HG02610 (cell line): ENCODE data around the gene DEPDC4.
A peak's percentile ranks its signal among the peaks of the same experiment; 100 is the strongest.
"Not testable (repeated sequence)": the region's sequence is repeated elsewhere in the genome, so short reads cannot be mapped to it uniquely, and the experiment has no call there.

ENCODE experiments used
- ATAC-seq: cut with Tn5 transposase; IDR thresholded peaks from one replicate; pipeline ENCODE4 v1.9.1; 2021; ENCODE audit warnings: mild to moderate bottlenecking, moderate library complexity; ENCODE audit not compliant: unreplicated experiment

Gene DEPDC4

GRCh38 chr12:100265732-100266584 lies 921 bp downstream of the DEPDC4 start:
- ATAC-seq, result peak; percentile 0

DNA sequence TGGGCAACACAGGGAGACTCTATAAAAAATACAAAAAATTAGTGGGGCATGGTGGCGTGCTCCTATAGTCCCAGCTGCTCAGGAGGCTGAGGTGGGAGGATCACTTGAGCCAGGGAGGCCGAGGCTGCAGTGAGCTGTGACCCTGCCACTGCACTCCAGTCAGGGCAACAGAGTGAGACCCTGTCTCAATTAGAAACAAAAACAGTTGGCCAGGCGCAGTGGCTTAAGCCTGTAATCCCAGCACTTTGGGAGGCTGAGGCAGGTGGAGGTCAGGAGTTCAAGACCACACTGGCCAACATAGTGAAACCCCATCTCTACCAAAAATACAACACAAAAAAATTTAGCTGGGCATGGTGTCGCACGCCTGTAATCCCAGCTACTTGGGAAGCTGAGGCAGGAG lies 1.8 kb downstream of the DEPDC4 start:
- not testable (repeated sequence) for ATAC-seq

GRCh38 chr12:100263131-100263530 lies 3.7 kb downstream of the DEPDC4 start:
- no peak for ATAC-seq

- no peak for ATAC-seq
Measured at GRCh38 chr12:100258127-100258526, 8.8 kb downstream of the DEPDC4 start.

- ATAC-seq, result no peak
Measured at GRCh38 chr12:100254876-100255275, 12.0 kb downstream of the DEPDC4 start.

GRCh38 chr12:100253437-100253836 lies 13.4 kb downstream of the DEPDC4 start:
- no peak for ATAC-seq

DNA sequence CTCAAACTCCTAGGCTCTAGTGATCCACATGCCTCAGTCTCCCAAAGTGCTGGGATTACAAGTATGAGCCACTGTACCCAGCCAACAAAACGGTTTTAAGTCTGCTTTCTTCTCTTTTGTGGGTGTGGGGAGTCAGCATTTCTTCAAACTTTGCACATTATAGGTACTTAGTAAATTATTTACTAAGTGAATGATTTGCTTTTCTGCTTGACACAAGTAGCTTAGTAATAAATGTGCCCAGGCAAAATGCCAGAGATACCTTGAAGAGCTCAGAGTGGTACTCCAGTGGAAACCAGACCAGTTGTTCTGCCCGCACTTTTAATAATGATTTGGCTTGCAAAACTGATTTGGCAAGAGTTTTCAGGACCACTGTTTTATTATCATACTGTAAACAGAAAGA lies 15.0 kb downstream of the DEPDC4 start:
- no peak for ATAC-seq

GRCh38 chr12:100249941-100250340 lies 16.9 kb downstream of the DEPDC4 start:
- ATAC-seq, result no peak

GRCh38 chr12:100248886-100249285 lies 18.0 kb downstream of the DEPDC4 start:
- no peak for ATAC-seq

DNA sequence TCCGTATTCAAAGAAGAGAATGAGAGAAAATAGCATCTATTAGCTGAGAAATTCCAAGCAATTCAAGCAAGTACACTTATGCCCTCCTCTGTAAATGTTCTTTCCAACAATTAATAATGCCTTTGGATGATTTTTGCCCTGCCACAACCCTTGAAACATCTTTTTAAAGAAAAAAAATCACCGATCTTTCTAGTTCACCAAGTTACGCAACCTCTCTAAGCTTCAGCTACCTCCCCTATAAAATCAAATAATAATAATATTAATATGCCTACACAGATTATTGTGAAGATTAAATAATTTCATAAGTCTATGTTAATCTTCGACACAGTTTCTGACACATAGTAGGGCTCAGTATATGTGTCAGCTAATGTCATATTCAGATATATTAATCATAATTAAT lies 19.1 kb downstream of the DEPDC4 start:
- ATAC-seq, result no peak

DNA sequence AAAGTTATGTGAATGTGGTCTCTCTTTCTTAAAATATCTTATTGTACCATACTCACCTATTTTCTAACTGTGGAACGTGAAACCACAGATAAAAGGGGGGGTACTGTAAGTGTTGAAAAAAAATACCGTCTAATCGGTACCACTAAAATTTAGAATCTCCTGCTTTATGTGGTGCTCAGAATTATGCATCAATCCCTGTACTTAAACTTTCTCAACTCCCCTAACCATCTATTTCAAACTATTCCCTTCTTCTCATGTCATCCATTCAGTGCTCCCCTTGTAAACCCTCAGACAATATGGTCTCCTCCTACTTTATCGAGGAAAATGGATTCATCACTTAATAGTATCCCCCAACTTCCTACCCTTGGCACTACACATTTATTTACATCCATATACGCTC lies 23.7 kb downstream of the DEPDC4 start:
- ATAC-seq, result no peak

DNA sequence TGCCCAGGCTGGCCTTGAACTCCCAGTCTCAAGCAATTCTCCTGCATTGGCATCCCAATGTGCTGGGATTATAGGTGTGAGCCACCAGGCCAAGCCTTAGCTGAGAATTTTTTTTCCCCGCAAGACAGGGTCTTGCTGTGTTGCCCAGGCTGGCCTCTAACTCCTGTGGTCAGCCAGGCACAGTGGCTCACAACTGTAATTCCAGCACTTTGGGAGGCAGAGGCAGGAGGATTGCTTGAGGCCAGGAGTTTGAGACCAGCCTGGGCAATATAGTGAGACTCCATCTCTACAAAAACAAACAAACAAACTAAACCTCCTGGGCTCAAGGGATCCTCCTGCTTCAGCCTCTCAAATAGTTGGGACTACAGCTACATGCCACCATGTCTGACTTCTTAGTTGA lies 27.3 kb downstream of the DEPDC4 start:
- ATAC-seq, result no peak

- ATAC-seq, result no peak
Measured at GRCh38 chr12:100238801-100239200, 28.1 kb downstream of the DEPDC4 start.

DNA sequence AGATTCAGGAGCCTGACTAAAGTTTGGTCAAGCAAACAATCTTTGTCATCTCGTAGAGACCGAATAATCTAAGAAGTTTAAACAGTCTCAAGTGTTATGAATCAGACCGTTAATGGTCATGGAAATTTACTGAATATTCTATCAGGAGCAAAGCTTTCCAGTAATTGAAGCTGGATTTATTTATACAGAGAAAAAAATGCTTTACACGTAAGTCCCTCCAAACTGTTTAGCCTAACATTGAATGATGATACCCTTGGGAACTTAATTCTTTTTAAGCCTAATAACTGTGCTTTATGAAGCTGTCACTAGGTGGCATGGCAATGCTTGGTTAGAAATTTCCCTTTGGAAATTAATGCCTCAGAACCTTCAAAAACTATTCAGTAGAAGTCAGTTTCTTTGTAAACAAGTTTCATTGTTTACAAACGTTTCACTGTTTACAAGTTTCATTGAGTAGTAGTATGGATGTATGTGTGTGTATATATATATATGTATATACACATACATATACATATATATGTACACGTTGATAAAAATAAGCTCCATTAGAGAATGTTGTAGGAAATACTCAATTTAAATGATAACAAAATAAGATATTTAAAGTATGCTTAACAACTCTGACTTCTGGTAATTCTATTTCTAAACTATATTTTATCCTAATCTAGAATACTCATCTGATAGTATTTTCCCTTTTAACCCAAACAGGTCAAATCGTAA lies 32.1 kb downstream of the DEPDC4 start:
- no peak for ATAC-seq

DNA sequence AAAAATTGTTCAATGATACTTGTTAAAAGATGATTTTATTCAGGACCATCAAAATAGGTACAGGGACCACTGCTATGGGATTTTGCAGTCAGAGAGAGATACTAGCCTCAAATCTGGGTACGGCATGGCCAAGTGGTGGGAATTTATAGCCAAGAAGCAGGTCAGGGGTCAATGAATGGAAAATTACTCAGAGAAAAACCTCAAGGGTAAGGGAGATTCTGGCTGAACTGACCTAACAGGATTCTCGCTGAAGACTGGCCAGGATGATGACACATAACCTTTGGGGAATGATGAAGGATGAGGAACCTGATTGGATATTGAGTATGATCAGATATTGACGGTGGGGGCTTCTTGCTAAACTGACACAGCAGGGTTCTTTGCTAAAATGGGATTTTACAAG lies 32.7 kb downstream of the DEPDC4 start:
- ATAC-seq, result no peak

DNA sequence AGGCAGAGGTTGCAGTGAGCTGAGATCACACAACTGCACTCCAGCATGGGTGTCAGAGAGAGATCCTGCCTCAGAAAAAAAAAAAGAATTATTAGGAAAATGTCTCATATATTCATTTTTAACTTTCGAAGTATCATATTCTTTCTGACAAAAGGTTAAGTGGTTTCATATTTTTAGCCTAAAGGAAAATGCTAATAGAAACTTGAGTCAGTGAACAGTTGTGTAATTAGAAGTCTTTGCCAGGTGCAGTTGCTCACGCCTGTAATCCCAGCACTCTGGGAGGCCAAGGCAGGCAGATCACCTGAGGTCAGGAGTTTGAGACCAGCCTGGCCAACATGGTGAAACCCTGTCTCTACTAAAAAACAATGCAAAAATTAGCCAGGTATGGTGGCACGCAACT lies 35.0 kb downstream of the DEPDC4 start:
- ATAC-seq, result not testable (repeated sequence)

- no peak for ATAC-seq
Measured at GRCh38 chr12:100229876-100230275, 37.0 kb downstream of the DEPDC4 start.

DNA sequence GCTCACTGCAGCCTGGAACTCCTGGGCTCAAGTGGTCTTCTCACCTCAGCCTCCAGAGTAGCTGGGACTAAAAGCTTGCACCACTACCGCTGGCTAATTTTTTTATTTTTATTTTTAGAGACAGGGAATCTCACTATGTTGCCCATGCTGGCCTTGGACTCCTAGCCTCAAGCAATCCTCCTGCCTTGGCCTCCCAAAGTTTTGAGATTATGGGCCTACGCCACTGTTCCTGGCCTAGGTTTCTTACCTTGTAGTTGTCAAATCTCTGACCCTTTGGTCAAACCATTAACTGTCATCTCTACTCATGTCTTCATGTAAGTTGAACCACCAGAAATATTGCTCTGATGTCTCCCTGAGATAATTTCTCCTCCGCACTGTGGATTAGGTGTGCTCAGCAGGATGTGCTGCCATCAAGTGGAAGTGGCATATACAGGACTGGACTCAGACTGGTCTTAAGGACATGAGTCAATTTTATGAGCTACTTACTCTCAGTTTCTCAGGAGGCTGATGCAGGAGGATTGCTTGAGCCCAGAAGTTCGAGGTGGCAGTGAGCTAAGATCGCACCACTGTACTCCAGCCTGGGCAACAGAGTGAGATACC lies 37.7 kb downstream of the DEPDC4 start:
- no peak for ATAC-seq

GRCh38 chr12:100225491-100225890 lies 41.4 kb downstream of the DEPDC4 start:
- no peak for ATAC-seq

GRCh38 chr12:100222173-100222572 lies 44.7 kb downstream of the DEPDC4 start:
- not testable (repeated sequence) for ATAC-seq

DNA sequence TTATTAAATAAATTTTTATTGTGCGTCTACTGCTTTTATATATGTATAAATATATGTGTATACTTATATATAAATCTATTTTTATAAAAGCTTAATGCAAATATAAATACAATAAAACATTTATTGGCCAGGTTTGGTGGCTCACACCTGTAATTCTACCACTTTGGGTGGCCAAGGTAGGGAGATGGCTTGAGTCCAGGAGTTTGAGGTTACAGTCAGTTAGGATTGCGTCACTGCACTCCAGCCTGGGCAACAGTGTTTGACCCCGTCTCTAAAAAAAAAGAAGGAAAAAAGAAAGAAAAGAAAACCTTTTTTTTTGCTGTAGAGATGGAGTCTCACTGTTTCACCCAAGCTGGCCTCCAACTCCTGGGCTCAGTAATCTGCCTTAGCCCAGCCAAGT lies 45.4 kb downstream of the DEPDC4 start:
- no peak for ATAC-seq
